Astrocyte (in vitro differentiated cells and primary cell): Measurements from ENCODE around the gene HPGDS.

Source experiments
- EZH2 ChIP-seq: IDR thresholded peaks from 2 replicates; pipeline ENCODE4 v1.6.1; 2012; ENCODE audit warnings: mild to moderate bottlenecking, low read length, inconsistent platforms; ENCODE audit not compliant: insufficient read depth
- TF ChIP-seq, protein P1 (sequence below): IDR thresholded peaks from 2 replicates; pipeline ENCODE4 v1.5.1; 2011; ENCODE audit warnings: low read depth, mild to moderate bottlenecking, inconsistent platforms, low read length, moderate library complexity; ENCODE audit not compliant: insufficient read depth

GRCh38 chr4:94262163-94263016, 80.2 kb downstream of the HPGDS start:
- no peak for TF ChIP-seq EZH2
- TF ChIP-seq, protein P1, sequence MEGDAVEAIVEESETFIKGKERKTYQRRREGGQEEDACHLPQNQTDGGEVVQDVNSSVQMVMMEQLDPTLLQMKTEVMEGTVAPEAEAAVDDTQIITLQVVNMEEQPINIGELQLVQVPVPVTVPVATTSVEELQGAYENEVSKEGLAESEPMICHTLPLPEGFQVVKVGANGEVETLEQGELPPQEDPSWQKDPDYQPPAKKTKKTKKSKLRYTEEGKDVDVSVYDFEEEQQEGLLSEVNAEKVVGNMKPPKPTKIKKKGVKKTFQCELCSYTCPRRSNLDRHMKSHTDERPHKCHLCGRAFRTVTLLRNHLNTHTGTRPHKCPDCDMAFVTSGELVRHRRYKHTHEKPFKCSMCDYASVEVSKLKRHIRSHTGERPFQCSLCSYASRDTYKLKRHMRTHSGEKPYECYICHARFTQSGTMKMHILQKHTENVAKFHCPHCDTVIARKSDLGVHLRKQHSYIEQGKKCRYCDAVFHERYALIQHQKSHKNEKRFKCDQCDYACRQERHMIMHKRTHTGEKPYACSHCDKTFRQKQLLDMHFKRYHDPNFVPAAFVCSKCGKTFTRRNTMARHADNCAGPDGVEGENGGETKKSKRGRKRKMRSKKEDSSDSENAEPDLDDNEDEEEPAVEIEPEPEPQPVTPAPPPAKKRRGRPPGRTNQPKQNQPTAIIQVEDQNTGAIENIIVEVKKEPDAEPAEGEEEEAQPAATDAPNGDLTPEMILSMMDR: no peak
